ENCODE data around the gene CRADD.
A peak's percentile ranks its signal among the peaks of the same experiment; 100 is the strongest.

Gene CRADD

GRCh38 chr12:93713060-93713459 is 35.9 kb downstream of the CRADD start:
- no peak for TF ChIP-seq CTCF (conservative IDR thresholded peaks at IDR 0.05; ENCODE audit: low read length)
- DNase-seq (ENCODE audit: low read depth): no peak

DNA sequence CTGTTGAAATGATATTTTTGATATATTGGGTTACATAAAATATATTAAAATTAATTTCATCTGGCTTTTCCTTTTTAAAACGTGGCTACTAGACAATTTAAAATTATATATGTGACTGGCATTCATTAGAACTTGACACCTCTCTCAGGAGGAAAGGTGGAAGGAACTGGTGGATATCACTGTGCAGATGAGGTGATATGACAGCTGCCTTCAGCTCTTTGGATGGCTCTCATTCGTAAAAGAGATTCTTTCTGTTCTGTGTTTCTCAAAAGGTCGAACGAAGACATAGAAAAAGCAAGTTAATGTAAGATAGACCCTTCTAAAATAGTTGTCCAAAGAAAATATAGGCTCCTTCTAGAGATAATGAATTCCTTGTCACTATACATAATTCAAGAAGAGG is 36.6 kb downstream of the CRADD start:
- no peak for TF ChIP-seq CTCF (conservative IDR thresholded peaks at IDR 0.05; ENCODE audit: low read length)
- H3K4me3 ChIP-seq (ENCODE audit: low read length): no peak overlapping the region
- no peak for DNase-seq (ENCODE audit: low read depth)

More at GRCh38 chr12:93713060-93713459, 35.9 kb downstream of the CRADD start:
- no peak overlapping the region for H3K4me3 ChIP-seq (ENCODE audit: low read length)

- TF ChIP-seq CTCF (conservative IDR thresholded peaks at IDR 0.05; ENCODE audit: low read length): no peak
- peak overlapping the region; percentile 13; the same call in 1 of the 2 replicates for H3K4me3 ChIP-seq (ENCODE audit: low read length)
- peak; percentile 81 for DNase-seq (ENCODE audit: low read depth)
Observed at GRCh38 chr12:93714382-93714781, 37.2 kb downstream of the CRADD start.

GRCh38 chr12:93719710-93720109 is 42.5 kb downstream of the CRADD start:
- no peak for TF ChIP-seq CTCF (conservative IDR thresholded peaks at IDR 0.05; ENCODE audit: low read length)
- no peak overlapping the region for H3K4me3 ChIP-seq (ENCODE audit: low read length)
- no peak for DNase-seq (ENCODE audit: low read depth)

DNA sequence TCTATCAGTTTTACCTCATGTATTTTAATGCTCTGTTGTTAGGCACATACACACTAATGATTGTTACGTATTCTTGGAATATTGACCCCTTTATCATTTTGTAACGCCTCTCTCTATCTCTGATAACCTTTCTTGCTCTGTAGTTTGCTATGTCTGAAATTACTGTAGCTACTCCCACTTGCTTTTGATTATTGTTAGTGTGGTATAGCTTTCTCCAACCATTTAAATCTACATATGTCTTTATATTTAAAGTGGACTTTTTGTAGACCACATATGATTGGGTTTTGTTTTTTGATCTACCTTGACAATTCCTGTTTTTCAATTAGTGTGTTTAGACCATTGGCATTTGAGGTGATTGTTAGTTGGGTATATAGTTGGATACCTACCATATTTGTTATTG is 43.4 kb downstream of the CRADD start:
- H3K4me3 ChIP-seq (ENCODE audit: low read length): no peak overlapping the region
- no peak for DNase-seq (ENCODE audit: low read depth)
- no peak for TF ChIP-seq CTCF (conservative IDR thresholded peaks at IDR 0.05; ENCODE audit: low read length)

DNA sequence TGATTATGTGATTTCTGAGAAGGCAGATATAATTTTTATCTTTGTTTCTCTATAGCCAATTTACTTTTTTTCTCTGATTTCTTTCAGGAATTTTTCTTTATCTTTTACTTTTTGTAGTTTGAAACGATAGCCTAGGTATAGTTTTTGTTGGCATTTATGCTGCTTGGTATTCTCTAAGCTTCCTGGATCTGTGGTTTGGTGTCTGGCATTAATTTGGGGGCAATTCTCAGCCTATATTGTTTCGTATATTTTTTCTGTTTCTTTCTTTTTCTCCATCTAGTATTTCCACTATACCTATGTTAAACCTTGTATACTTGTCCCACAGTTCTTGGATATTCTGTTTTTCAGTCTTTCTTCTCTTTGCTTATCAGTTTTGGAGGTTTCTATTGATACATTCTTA is 45.0 kb downstream of the CRADD start:
- no peak overlapping the region for H3K4me3 ChIP-seq (ENCODE audit: low read length)
- no peak for TF ChIP-seq CTCF (conservative IDR thresholded peaks at IDR 0.05; ENCODE audit: low read length)
- no peak for DNase-seq (ENCODE audit: low read depth)

DNA sequence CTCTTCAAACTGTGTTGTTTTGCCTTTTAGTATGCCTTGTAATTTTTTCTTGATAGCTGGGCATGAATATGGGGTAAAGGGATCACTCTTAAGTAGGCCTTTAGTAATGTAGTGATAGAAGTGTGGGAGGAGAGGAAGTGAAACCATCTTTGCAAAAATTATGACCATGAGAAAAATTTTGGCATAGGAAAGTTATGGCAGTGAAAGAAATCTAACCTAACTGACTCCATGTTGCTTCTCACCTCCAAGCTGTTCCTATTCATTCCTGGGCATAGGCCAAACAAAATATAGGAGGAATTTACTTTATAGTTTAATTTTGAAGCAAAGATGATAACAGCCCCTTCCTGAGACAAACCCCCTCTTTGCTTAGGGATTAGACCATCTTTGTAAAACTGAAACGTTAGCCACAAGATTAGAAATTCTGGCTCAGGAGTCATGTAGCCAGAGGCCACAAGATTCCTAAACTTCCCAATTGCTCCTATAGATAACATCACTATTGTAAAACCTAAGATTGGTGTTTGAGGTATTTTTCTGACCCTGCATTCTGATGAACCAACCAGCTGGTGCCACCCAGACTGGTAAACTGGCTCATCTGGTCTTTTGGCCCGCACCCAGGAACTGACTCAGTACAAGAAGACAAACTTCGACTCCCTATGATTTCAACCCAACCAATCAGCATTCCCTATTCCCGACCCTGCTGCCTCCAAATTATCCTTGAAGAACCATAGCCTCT is 45.8 kb downstream of the CRADD start:
- TF ChIP-seq CTCF (conservative IDR thresholded peaks at IDR 0.05; ENCODE audit: low read length): no peak
- DNase-seq (ENCODE audit: low read depth): peak; percentile 27
- no peak overlapping the region for H3K4me3 ChIP-seq (ENCODE audit: low read length)
